Activated naive CD8-positive, alpha-beta T cell treated with anti-CD3 and anti-CD28 coated beads, Interleukin-2, amount 10 ng/mL, durations not matched to agents 7 days and 5 days (primary cell): ENCODE data around the gene RASGRP3. TPM values are rescaled to one million over a fixed set of nuclear protein-coding genes. Genes with fewer than 3 reads are reported as not detected.

Experiments used
- ATAC-seq: fragments of 150-1000 bp; cut with Tn5 transposase; one replicate; pipeline ENCODE4 v1.10.0; 2021; ENCODE audit warnings: low read depth, moderate library complexity
- POLR2A ChIA-PET: fragments of 350-600 bp; sonication (Branson Sonifier 250); formaldehyde crosslinking; loops from one replicate; lab custom pipeline; 2021; ENCODE audit warnings: antibody characterized with exemption; lab: Charles Lee
- DNase-seq: peaks from one replicate; pipeline ENCODE4 v3.0.0; 2021
- H3K27ac Mint-ChIP-seq: one replicate; pipeline ENCODE4 v1.8.0; 2022; ENCODE audit warnings: mild to moderate bottlenecking, mixed read lengths
- H3K27me3 Mint-ChIP-seq: one replicate; pipeline ENCODE4 v1.8.0; 2022; ENCODE audit warnings: mild to moderate bottlenecking, moderate library complexity, mixed read lengths
- H3K36me3 Mint-ChIP-seq: one replicate; pipeline ENCODE4 v1.8.0; 2021; ENCODE audit warnings: mild to moderate bottlenecking, mixed read lengths
- H3K4me1 Mint-ChIP-seq: one replicate; pipeline ENCODE4 v1.8.0; 2021; ENCODE audit warnings: mixed read lengths
- H3K4me3 Mint-ChIP-seq: one replicate; pipeline ENCODE4 v1.8.0; 2022; ENCODE audit warnings: mild to moderate bottlenecking, moderate library complexity, mixed read lengths
- H3K9me3 Mint-ChIP-seq: one replicate; pipeline ENCODE4 v1.8.0; 2021; ENCODE audit warnings: mixed read lengths
- total RNA-seq, 2 experiments: library from RNA; stranded (reverse); gene quantifications; one replicate each; pipeline ENCODE4 v1.2.3, GENCODE V29; 2021

Gene RASGRP3
- total RNA-seq, 2 experiments from 2014 or later: 7.5 to 8.0 TPM

DNA sequence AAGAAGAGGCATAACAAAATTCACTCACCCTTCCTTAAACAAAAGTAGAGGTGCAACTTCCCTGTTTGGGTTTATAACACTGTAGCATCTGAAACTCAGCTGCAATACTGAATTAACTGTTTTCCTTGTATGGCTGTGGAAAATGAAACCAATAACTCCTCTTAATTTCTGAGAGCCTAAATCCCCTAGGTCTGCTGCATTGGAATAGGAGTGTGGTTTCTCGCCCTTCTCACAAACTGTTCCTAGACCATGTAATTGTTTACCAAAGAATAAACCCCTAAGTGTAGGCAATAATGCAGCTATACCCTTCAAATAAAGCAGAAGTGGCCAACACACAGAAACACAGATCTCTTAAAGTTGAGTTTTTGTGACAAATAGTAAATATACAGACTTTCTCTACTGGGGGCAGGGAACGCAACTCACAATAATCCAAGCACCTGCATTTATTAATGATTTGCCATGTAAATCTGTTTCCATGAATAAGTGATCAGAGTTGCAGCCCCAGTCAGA is 52.0 kb downstream of the RASGRP3 start:
- H3K27me3 Mint-ChIP-seq: no peaks in the 10 kb centered on the region
- peaks cover 18% of the 10 kb centered on the region for H3K4me1 Mint-ChIP-seq
- no peak overlapping the region for H3K4me3 Mint-ChIP-seq
- H3K9me3 Mint-ChIP-seq: no peaks in the 10 kb centered on the region
- POLR2A ChIA-PET: no interaction called here
- ATAC-seq (no peak), DNase-seq (no peak)
- H3K36me3 Mint-ChIP-seq: peaks cover 30% of the 10 kb centered on the region
- no peak overlapping the region for H3K27ac Mint-ChIP-seq

DNA sequence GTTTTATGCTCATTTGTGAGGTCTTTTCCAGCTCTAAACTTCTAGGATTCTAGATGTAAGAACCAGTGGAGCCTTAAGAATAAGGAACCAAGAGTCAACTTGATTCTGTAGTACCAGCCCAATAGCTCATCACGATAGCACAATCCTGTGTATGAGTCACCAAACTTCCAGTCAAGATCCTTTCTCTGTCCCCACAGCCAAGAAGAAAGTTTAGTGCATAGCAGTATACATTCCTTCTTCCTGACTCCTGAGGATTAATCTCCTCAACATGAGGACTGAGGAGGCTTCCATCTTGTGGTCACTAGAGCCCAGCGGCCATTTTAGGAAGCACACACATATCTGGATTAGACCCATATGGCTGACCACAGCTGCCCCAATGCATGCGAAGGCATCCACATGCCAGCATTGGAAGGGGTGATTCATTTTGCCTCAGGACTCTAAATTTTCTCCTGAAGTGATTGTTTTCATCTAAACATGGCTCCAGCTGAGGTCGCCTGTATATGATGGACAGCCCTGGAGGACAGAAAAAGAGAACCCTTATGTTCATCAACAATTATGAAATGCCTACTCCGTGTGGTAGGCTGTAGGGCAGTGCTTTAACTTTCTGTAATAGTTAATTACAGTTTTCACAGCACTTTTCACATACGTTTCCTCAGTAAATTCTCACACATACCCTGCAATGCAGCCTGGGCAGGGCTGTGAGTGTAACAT is 53.5 kb downstream of the RASGRP3 start:
- peaks cover 18% of the 10 kb centered on the region for H3K4me1 Mint-ChIP-seq
- H3K27ac Mint-ChIP-seq: no peak overlapping the region
- POLR2A ChIA-PET: no interaction called here
- H3K4me3 Mint-ChIP-seq: no peak overlapping the region
- H3K27me3 Mint-ChIP-seq: no peaks in the 10 kb centered on the region
- DNase-seq (no peak), ATAC-seq (no peak)
- H3K9me3 Mint-ChIP-seq: no peaks in the 10 kb centered on the region
- H3K36me3 Mint-ChIP-seq: peaks cover 25% of the 10 kb centered on the region

- ATAC-seq (no peak), DNase-seq (no peak)
- no peaks in the 10 kb centered on the region for H3K9me3 Mint-ChIP-seq
- H3K27ac Mint-ChIP-seq: no peak overlapping the region
- no peaks in the 10 kb centered on the region for H3K27me3 Mint-ChIP-seq
- POLR2A ChIA-PET: no interaction called here
- peaks cover 31% of the 10 kb centered on the region for H3K36me3 Mint-ChIP-seq
- H3K4me3 Mint-ChIP-seq: no peak overlapping the region
- H3K4me1 Mint-ChIP-seq: peaks cover 17% of the 10 kb centered on the region
Measured at GRCh38 chr2:33530690-33531548, 54.5 kb downstream of the RASGRP3 start.

DNA sequence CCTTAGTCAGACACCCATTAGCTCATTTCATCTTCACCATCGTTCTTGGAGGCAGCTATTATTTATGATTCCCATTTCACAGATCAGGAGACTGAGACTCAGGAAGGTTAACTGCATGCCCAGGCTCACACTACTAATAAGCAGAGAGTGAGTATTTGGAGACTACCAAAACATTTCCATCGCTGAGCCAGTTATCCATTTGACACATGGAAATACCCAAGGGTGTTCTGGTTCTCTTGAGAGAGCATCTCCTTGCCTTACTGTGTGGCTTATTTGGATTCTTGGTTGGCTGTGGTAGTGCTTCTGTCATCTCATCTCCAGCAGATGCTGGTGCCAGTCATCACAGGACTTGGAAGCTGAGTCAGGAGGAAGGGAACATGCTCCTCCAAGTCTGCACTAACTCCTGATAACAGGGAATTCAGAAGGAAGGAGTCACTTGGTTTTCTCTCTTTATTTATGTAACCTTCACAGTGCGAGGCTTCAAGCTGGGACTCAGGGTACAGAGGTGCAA is 55.2 kb downstream of the RASGRP3 start:
- H3K36me3 Mint-ChIP-seq: peaks cover 34% of the 10 kb centered on the region
- no peak for ATAC-seq
- no peak overlapping the region for H3K27ac Mint-ChIP-seq
- H3K27me3 Mint-ChIP-seq: no peaks in the 10 kb centered on the region
- H3K9me3 Mint-ChIP-seq: no peaks in the 10 kb centered on the region
- no peak overlapping the region for H3K4me3 Mint-ChIP-seq
- H3K4me1 Mint-ChIP-seq: peaks cover 10% of the 10 kb centered on the region
- no peak for DNase-seq
- POLR2A ChIA-PET: no interaction called here

- no peak for DNase-seq
- Mint-ChIP-seq H3K4me1 (peaks cover 10% of the 10 kb centered on the region), H3K4me3 (no peak overlapping the region), H3K27me3 (no peaks in the 10 kb centered on the region), H3K9me3 (no peaks in the 10 kb centered on the region), H3K27ac (no peak overlapping the region), H3K36me3 (peaks cover 36% of the 10 kb centered on the region)
- POLR2A ChIA-PET: no interaction called here
- no peak for ATAC-seq
Measured at GRCh38 chr2:33532146-33532545, 55.7 kb downstream of the RASGRP3 start.

GRCh38 chr2:33532966-33533365 is 56.5 kb downstream of the RASGRP3 start:
- peaks cover 7% of the 10 kb centered on the region for H3K4me1 Mint-ChIP-seq
- ATAC-seq (no peak), DNase-seq (no peak)
- H3K27ac Mint-ChIP-seq: no peak overlapping the region
- POLR2A ChIA-PET: no interaction called here
- no peak overlapping the region for H3K4me3 Mint-ChIP-seq
- no peaks in the 10 kb centered on the region for H3K27me3 Mint-ChIP-seq
- H3K9me3 Mint-ChIP-seq: no peaks in the 10 kb centered on the region
- peaks cover 30% of the 10 kb centered on the region for H3K36me3 Mint-ChIP-seq

- Mint-ChIP-seq H3K9me3 (no peaks in the 10 kb centered on the region), H3K4me3 (no peak overlapping the region), H3K27me3 (no peaks in the 10 kb centered on the region), H3K36me3 (peaks cover 19% of the 10 kb centered on the region), H3K4me1 (no peaks in the 10 kb centered on the region), H3K27ac (no peak overlapping the region)
- POLR2A ChIA-PET: no interaction called here
- DNase-seq (no peak), ATAC-seq (no peak)
Measured at GRCh38 chr2:33535421-33535820, 59.0 kb downstream of the RASGRP3 start.

DNA sequence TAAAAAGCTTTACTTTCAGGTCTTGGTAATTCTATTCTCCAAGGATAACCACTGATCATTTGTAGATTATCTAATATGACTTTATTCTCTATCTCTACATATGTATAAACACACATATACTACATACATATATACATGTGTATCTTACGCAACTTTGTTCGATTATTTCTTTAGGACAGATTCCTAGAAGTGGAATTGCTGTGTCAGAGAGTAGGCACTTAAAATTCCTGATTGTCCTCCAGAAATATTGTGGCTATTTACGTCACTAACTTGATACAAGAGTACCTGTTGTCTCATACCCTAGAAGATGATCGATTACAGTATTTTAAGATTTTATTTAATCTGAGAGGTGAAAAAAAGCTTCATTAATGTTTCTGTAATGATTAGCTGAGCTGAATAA is 64.8 kb downstream of the RASGRP3 start:
- no peaks in the 10 kb centered on the region for H3K27me3 Mint-ChIP-seq
- no peak overlapping the region for H3K4me3 Mint-ChIP-seq
- no peaks in the 10 kb centered on the region for H3K4me1 Mint-ChIP-seq
- no peaks in the 10 kb centered on the region for H3K9me3 Mint-ChIP-seq
- peaks cover 20% of the 10 kb centered on the region for H3K36me3 Mint-ChIP-seq
- H3K27ac Mint-ChIP-seq: no peak overlapping the region
- DNase-seq (no peak), ATAC-seq (no peak)
- POLR2A ChIA-PET: no interaction called here

DNA sequence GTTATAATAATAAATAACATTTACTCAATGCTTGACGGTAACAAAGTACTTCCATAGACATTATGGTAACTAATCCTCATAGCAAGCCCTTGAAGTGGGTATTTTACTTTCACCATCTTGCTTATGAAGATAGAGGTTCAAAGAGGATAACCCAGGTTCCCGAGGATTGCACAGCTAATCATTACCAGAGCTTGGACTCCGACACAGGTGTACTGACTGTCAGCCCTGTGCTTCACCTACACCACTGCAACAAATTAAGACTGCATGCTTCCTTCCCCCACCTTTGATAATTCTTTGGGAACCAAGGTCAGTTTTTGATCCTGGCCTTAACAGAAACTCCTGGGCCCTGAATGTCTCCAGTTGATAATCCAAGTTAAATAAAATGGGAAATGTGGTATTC is 73.8 kb downstream of the RASGRP3 start:
- Mint-ChIP-seq H3K4me3 (no peak overlapping the region), H3K9me3 (no peaks in the 10 kb centered on the region), H3K27me3 (no peaks in the 10 kb centered on the region), H3K27ac (no peak overlapping the region), H3K4me1 (peaks cover 9% of the 10 kb centered on the region), H3K36me3 (peaks cover 31% of the 10 kb centered on the region)
- no peak for DNase-seq
- no peak for ATAC-seq
- POLR2A ChIA-PET: no interaction called here

- ATAC-seq (no peak), DNase-seq (no peak)
- Mint-ChIP-seq H3K27ac (no peak overlapping the region), H3K4me1 (peaks cover 10% of the 10 kb centered on the region), H3K27me3 (no peaks in the 10 kb centered on the region), H3K9me3 (no peaks in the 10 kb centered on the region), H3K36me3 (peaks cover 29% of the 10 kb centered on the region), H3K4me3 (no peak overlapping the region)
- POLR2A ChIA-PET: no interaction called here
Measured at GRCh38 chr2:33552758-33553461, 76.5 kb downstream of the RASGRP3 start.

GRCh38 chr2:33555681-33556080 is 79.2 kb downstream of the RASGRP3 start:
- Mint-ChIP-seq H3K27ac (no peak overlapping the region), H3K27me3 (no peaks in the 10 kb centered on the region), H3K4me1 (peaks cover 10% of the 10 kb centered on the region), H3K9me3 (no peaks in the 10 kb centered on the region), H3K36me3 (peaks cover 31% of the 10 kb centered on the region), H3K4me3 (no peak overlapping the region)
- ATAC-seq: no peak
- POLR2A ChIA-PET: no interaction called here
- no peak for DNase-seq

DNA sequence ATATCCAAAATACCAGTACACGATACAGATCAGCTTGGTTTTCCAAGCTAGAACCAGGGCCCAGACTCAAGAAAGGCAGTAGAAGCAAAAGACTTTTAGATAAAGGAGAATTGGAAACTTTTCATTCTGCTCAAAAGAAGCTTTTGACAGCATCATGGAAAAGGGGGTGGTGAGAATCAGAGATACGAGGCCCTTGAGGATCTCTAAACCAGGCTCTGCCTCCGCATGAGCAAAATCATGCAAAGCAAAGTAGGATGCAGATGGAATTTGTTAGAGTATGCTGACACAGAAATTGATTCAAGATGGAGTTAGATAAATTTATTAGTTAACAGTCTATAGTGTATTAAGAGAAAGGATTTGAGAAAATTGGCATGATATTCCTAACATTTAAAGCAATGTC is 82.9 kb downstream of the RASGRP3 start:
- DNase-seq: no peak
- Mint-ChIP-seq H3K4me1 (peaks cover 8% of the 10 kb centered on the region), H3K4me3 (no peak overlapping the region), H3K36me3 (peaks cover 25% of the 10 kb centered on the region), H3K27ac (no peak overlapping the region), H3K27me3 (no peaks in the 10 kb centered on the region), H3K9me3 (no peaks in the 10 kb centered on the region)
- ATAC-seq: no peak
- POLR2A ChIA-PET: no interaction called here

DNA sequence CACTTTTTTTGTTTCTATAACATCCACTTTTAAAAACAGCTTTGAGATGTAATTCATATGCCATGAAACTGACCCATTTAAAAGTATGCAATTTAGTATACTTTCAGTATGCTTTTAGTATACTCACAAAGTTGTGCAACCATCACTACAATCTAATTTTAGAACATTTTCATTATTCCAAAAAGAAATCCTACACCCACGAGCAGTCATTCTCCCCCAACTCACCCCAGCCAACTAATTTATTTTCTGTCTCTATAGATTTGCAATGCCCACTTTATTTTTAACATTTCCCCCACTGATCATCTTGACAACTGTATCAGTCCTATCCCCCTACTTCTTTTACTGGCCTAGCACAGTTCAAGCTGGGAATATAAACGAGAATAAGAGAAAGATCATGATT is 83.6 kb downstream of the RASGRP3 start:
- Mint-ChIP-seq H3K36me3 (peaks cover 22% of the 10 kb centered on the region), H3K4me1 (peaks cover 3% of the 10 kb centered on the region), H3K4me3 (no peak overlapping the region), H3K9me3 (no peaks in the 10 kb centered on the region), H3K27me3 (no peaks in the 10 kb centered on the region), H3K27ac (no peak overlapping the region)
- POLR2A ChIA-PET: no interaction called here
- no peak for ATAC-seq
- no peak for DNase-seq
